Fibroblast of lung (primary cell): ENCODE measurements around the gene CHI3L1. TPM values are rescaled to one million over a fixed set of nuclear protein-coding genes. Genes with fewer than 3 reads are reported as not detected.

Experiments used
- DNase-seq, 2 donors: peaks; one replicate each; pipeline versions ENCODE4 v3.0.0 to v3.0.0-alpha.2; 2010; ENCODE audit warnings: low read depth in 2 of 2
- H2AFZ ChIP-seq: 2 replicates; pipeline ENCODE4 v1.5.1; 2012; ENCODE audit warnings: low read length, control low read depth, inconsistent platforms
- H3K27ac ChIP-seq: 2 replicates; pipeline ENCODE4 v1.5.1; 2011; ENCODE audit warnings: low read length, control low read depth; ENCODE audit not compliant: insufficient read depth
- H3K27me3 ChIP-seq: 2 replicates; pipeline ENCODE4 v1.5.1; 2011; ENCODE audit warnings: mild to moderate bottlenecking, low read length; ENCODE audit not compliant: control insufficient read depth, insufficient read depth
- H3K36me3 ChIP-seq: 2 replicates; pipeline ENCODE4 v1.5.1; 2011; ENCODE audit warnings: low read length; ENCODE audit not compliant: control insufficient read depth, insufficient read depth
- H3K4me1 ChIP-seq: 2 replicates; pipeline ENCODE4 v1.5.1; 2011; ENCODE audit warnings: low read length; ENCODE audit not compliant: control insufficient read depth, insufficient read depth; ENCODE audit errors: extremely low read depth
- H3K4me2 ChIP-seq: 2 replicates; pipeline ENCODE4 v1.5.1; 2011; ENCODE audit warnings: low read length, control low read depth; ENCODE audit not compliant: insufficient read depth; ENCODE audit errors: extremely low read depth
- H3K4me3 ChIP-seq, 4 experiments: fragments of 200-600 bp in 1 of 4; sonication (generic) in 1 of 4; replicated peaks in 1 of 4; 2 replicates each; pipeline ENCODE4 v1.5.1; 2011 to 2016; ENCODE audit warnings: low read length in 4 of 4, low read depth in 3 of 4, mild to moderate bottlenecking in 3 of 4, control low read depth in 2 of 4, inconsistent platforms in 1 of 4, mixed read lengths in 1 of 4; ENCODE audit not compliant: insufficient read depth in 1 of 4; ENCODE audit errors: control extremely low read depth in 1 of 4
- H3K79me2 ChIP-seq: 2 replicates; pipeline ENCODE4 v1.5.1; 2012; ENCODE audit warnings: mild to moderate bottlenecking, low read length, inconsistent platforms; ENCODE audit not compliant: control insufficient read depth, insufficient read depth
- H3K9ac ChIP-seq: 2 replicates; pipeline ENCODE4 v1.5.1; 2011; ENCODE audit warnings: mild to moderate bottlenecking, low read length, control low read depth; ENCODE audit not compliant: insufficient read depth
- H3K9me3 ChIP-seq: 2 replicates; pipeline ENCODE4 v1.5.1; 2012; ENCODE audit warnings: low read depth, low read length; ENCODE audit not compliant: control insufficient read depth, insufficient read depth
- H4K20me1 ChIP-seq: 2 replicates; pipeline ENCODE4 v1.5.1; 2011; ENCODE audit warnings: low read length; ENCODE audit not compliant: control insufficient read depth, insufficient read depth; ENCODE audit errors: extremely low read depth
- EZH2 ChIP-seq: IDR thresholded peaks from 2 replicates; pipeline ENCODE4 v1.5.1; 2012; ENCODE audit warnings: low read length, control low read depth, mild to moderate bottlenecking; ENCODE audit errors: missing control alignments
- polyA plus RNA-seq, 2 donors: library from polyadenylated mRNA; depleted of rRNA in 1 of 2; stranded (reverse) in 1 of 2; unstranded in 1 of 2; fragments of >200 nt; gene quantifications; 2 replicates each; pipeline ENCODE4 v1.2.1, GENCODE V29; 2011 to 2012; ENCODE audit warnings: missing spikeins in 1 of 2
- total RNA-seq: library from RNA; depleted of rRNA; stranded (reverse); fragments of >200 nt; gene quantifications from 2 replicates; pipeline ENCODE4 v1.2.1, GENCODE V29; 2014
- TF ChIP-seq, protein P1 (sequence below), 2 donors: IDR thresholded peaks in 1 of 2; conservative IDR thresholded peaks in 1 of 2; 1 replicate in 1 of 2; 2 replicates in 1 of 2; pipeline ENCODE4 v1.5.1; 2011 to 2012; ENCODE audit warnings: low read length in 2 of 2, control low read depth in 1 of 2, inconsistent platforms in 1 of 2, low read depth in 1 of 2, mild to moderate bottlenecking in 1 of 2

CHI3L1 gene
- total and polyA plus RNA-seq, 2 donors (not counting 1 experiment from before 2014, with no cell fraction given): 3.0 to 42.8 TPM

DNA sequence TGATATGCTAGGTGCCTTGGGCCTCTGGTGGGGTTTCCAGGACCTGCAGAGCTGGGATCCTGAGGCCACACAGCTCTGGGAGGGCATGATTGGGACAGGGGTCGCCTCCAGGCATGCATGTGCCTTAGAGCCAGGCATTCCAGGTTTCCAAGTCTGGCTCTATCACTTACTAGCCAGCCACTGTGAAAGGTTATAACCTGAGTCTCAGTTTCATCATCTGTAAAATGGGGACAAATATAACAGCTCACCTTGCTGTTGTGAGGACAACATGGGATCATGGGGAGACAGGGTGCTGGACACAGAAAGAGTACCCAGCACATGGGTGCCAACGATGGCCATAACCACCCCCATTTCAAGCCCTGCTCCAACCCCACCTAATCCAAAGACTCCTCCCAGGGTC is 2.7 kb downstream of the CHI3L1 start:
- no peak overlapping the region for H3K4me2 ChIP-seq
- no peak overlapping the region for H3K27ac ChIP-seq
- no peak overlapping the region for H3K9ac ChIP-seq
- H3K79me2 ChIP-seq: no peaks in the 10 kb centered on the region
- TF ChIP-seq EZH2: no peak
- TF ChIP-seq, protein P1, sequence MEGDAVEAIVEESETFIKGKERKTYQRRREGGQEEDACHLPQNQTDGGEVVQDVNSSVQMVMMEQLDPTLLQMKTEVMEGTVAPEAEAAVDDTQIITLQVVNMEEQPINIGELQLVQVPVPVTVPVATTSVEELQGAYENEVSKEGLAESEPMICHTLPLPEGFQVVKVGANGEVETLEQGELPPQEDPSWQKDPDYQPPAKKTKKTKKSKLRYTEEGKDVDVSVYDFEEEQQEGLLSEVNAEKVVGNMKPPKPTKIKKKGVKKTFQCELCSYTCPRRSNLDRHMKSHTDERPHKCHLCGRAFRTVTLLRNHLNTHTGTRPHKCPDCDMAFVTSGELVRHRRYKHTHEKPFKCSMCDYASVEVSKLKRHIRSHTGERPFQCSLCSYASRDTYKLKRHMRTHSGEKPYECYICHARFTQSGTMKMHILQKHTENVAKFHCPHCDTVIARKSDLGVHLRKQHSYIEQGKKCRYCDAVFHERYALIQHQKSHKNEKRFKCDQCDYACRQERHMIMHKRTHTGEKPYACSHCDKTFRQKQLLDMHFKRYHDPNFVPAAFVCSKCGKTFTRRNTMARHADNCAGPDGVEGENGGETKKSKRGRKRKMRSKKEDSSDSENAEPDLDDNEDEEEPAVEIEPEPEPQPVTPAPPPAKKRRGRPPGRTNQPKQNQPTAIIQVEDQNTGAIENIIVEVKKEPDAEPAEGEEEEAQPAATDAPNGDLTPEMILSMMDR (conservative IDR thresholded peaks at IDR 0.05 in 1 of 2, IDR thresholded peaks at IDR 0.05 in 1 of 2; ENCODE audit: low read depth in 1 of 2, low read length in 2 of 2): no peak
- H3K36me3 ChIP-seq: no peaks in the 10 kb centered on the region
- no peaks in the 10 kb centered on the region for H3K9me3 ChIP-seq
- H4K20me1 ChIP-seq: no peaks in the 10 kb centered on the region
- H3K4me1 ChIP-seq: no peaks in the 10 kb centered on the region
- no peaks in the 10 kb centered on the region for H3K27me3 ChIP-seq
- no peak overlapping the region for H2AFZ ChIP-seq
- no peak overlapping the region for H3K4me3 ChIP-seq
- no peak for DNase-seq

DNA sequence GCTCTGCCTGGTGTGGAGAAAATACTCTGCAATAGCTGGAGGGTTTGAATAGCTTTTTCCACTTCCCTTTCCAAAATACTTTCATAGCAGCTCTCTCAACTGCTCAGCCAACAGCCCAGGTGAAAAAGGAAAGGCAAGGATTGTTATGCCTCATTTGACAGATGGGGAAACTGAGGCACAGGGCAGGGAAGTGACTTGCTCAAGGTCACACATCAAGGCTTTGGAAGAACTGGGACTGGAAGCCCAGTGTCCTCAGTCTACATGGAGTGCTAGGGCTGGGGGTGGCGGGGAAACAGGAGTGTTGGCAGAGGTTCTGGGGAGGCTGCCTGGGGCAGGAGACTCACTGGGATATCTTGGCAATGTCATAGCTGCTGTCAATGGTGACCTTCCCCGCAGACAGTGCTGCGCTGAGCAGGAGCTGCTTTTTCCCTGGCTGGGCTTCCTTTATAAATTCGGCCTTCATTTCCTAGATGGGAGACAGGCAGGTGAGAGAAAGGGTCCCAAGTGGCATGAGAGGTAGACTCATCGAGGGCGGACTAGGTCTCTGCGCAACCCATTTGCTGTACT is 4.0 kb downstream of the CHI3L1 start:
- H3K4me2 ChIP-seq: no peak overlapping the region
- H3K4me1 ChIP-seq: peaks cover 7% of the 10 kb centered on the region
- DNase-seq: no peak
- no peaks in the 10 kb centered on the region for H3K79me2 ChIP-seq
- H3K9me3 ChIP-seq: no peaks in the 10 kb centered on the region
- no peaks in the 10 kb centered on the region for H4K20me1 ChIP-seq
- no peak overlapping the region for H3K9ac ChIP-seq
- H3K27me3 ChIP-seq: no peaks in the 10 kb centered on the region
- TF ChIP-seq, protein P1 (conservative IDR thresholded peaks at IDR 0.05 in 1 of 2, IDR thresholded peaks at IDR 0.05 in 1 of 2; ENCODE audit: low read depth in 1 of 2, low read length in 2 of 2): no peak
- TF ChIP-seq EZH2: no peak
- H3K36me3 ChIP-seq: no peaks in the 10 kb centered on the region
- H2AFZ ChIP-seq: no peak overlapping the region
- no peak overlapping the region for H3K27ac ChIP-seq
- H3K4me3 ChIP-seq: no peak overlapping the region

DNA sequence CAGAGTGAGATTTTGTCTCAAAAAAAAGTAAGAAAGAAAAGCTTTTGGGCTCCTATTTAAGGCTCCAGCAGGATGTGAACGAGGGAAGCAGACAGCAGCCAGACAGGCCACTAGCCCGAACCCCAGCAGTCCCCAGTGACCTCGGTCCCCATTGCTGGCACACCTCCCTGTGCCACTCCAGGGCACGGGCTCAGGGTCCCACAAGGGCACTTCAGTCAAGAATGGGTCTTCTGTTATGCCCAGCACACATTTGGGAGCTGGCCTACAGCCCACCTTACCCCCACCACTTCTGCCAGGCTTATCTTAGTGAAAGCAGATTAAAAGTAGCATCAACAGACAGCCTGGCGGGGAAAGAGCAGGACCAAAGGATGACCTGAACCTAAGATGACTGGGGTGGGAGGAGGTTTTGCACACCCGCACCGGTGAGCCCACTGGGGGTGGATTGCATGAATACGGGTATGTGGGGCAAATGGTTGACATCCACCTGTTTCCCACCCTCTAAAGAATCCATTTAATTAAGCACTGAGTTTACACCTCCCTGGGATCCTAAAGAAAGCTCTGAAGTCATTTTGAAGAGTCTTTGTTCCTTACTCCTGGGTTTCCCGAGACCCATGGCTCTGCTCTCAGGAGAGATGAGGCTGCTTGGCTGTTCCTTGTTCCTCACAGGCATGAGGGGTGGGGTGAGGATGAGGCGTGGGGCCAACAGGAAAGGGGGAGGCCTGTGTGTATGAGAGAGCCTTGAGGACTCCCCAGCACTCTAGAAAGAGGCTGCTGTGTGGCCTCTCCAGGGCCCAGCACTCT is 4.7 kb downstream of the CHI3L1 start:
- Histone ChIP-seq H3K4me2 (no peak overlapping the region), H3K9me3 (no peaks in the 10 kb centered on the region), H3K4me3 (no peak overlapping the region), H3K9ac (no peak overlapping the region), H2AFZ (no peak overlapping the region), H3K36me3 (no peaks in the 10 kb centered on the region), H4K20me1 (no peaks in the 10 kb centered on the region), H3K27ac (no peak overlapping the region), H3K79me2 (no peaks in the 10 kb centered on the region), H3K4me1 (peaks cover 13% of the 10 kb centered on the region), H3K27me3 (no peaks in the 10 kb centered on the region)
- no peak for DNase-seq
- TF ChIP-seq, protein P1 (conservative IDR thresholded peaks at IDR 0.05 in 1 of 2, IDR thresholded peaks at IDR 0.05 in 1 of 2; ENCODE audit: low read depth in 1 of 2, low read length in 2 of 2): no peak
